WTC11 (cell line): ENCODE measurements around the gene PITPNC1. TPM values are rescaled to one million over a fixed set of nuclear protein-coding genes. Genes with fewer than 3 reads are reported as not detected.

Source experiments
- ATAC-seq: fragments of 200-7000 bp; cut with Tn5 transposase; 2 replicates; pipeline ENCODE4 v1.10.0; 2021; ENCODE audit warnings: mild to moderate bottlenecking, moderate library complexity
- CTCF ChIA-PET: fragments of 300-600 bp; sonication (Branson Sonifier 250); formaldehyde crosslinking; loops from one replicate; lab custom pipeline; 2021; ENCODE audit warnings: antibody characterized with exemption; lab: Charles Lee
- POLR2A ChIA-PET: fragments of 350-600 bp; sonication (Branson Sonifier 250); formaldehyde crosslinking; loops from one replicate; lab custom pipeline; 2021; ENCODE audit warnings: antibody characterized with exemption; lab: Charles Lee
- DNase-seq: peaks from one replicate; pipeline ENCODE4 v3.0.0; 2021; ENCODE audit warnings: low spot score
- H3K27ac Mint-ChIP-seq: 2 replicates; pipeline ENCODE4 v1.8.0; 2021; ENCODE audit warnings: mixed read lengths
- H3K27me3 Mint-ChIP-seq: 2 replicates; pipeline ENCODE4 v1.8.0; 2021; ENCODE audit warnings: low read depth, mild to moderate bottlenecking, moderate library complexity, mixed read lengths
- H3K36me3 Mint-ChIP-seq: 2 replicates; pipeline ENCODE4 v1.8.0; 2021; ENCODE audit warnings: mixed read lengths
- H3K4me1 Mint-ChIP-seq: 2 replicates; pipeline ENCODE4 v1.8.0; 2022; ENCODE audit warnings: mixed read lengths
- H3K4me3 Mint-ChIP-seq: 2 replicates; pipeline ENCODE4 v1.8.0; 2021; ENCODE audit warnings: mild to moderate bottlenecking, moderate library complexity, mixed read lengths
- H3K9me3 Mint-ChIP-seq: 2 replicates; pipeline ENCODE4 v1.8.0; 2021; ENCODE audit warnings: mixed read lengths
- ARID4B ChIP-seq: sonication (generic); formaldehyde crosslinking; IDR thresholded peaks from 2 replicates; pipeline ENCODE4 v1.8.0; 2023; ENCODE audit warnings: missing genetic modification reagents, mild to moderate bottlenecking, borderline replicate concordance
- CBFB ChIP-seq: sonication (generic); formaldehyde crosslinking; IDR thresholded peaks from 2 replicates; pipeline ENCODE4 v1.8.1; 2022; ENCODE audit warnings: mild to moderate bottlenecking, low read depth, missing genetic modification reagents
- E2F1 ChIP-seq: sonication (generic); formaldehyde crosslinking; IDR thresholded peaks from 2 replicates; pipeline ENCODE4 v1.8.0; 2022; ENCODE audit warnings: mild to moderate bottlenecking, missing genetic modification reagents
- E2F4 ChIP-seq: sonication (generic); formaldehyde crosslinking; IDR thresholded peaks from 2 replicates; pipeline ENCODE4 v1.8.1; 2022; ENCODE audit warnings: low read depth, mild to moderate bottlenecking, moderate library complexity, missing genetic modification reagents, borderline replicate concordance
- ELF4 ChIP-seq: sonication (generic); formaldehyde crosslinking; IDR thresholded peaks from 2 replicates; pipeline ENCODE4 v1.8.1; 2022; ENCODE audit warnings: low read depth, mild to moderate bottlenecking, moderate library complexity, missing genetic modification reagents
- FOXK1 ChIP-seq: sonication (generic); formaldehyde crosslinking; IDR thresholded peaks from 2 replicates; pipeline ENCODE4 v1.8.0; 2022; ENCODE audit warnings: mild to moderate bottlenecking, moderate library complexity, missing genetic modification reagents
- HMGXB4 ChIP-seq: sonication (generic); formaldehyde crosslinking; IDR thresholded peaks from 2 replicates; pipeline ENCODE4 v1.8.1; 2023; ENCODE audit warnings: mild to moderate bottlenecking, moderate library complexity, missing genetic modification reagents
- KAT7 ChIP-seq: sonication (generic); formaldehyde crosslinking; IDR thresholded peaks from 2 replicates; pipeline ENCODE4 v1.8.1; 2023; ENCODE audit warnings: missing genetic modification reagents, mild to moderate bottlenecking, borderline replicate concordance
- NFYB ChIP-seq: sonication (generic); formaldehyde crosslinking; conservative IDR thresholded peaks from 2 replicates; pipeline ENCODE4 v1.8.0; 2022; ENCODE audit warnings: low read depth, missing genetic modification reagents
- NR2C2 ChIP-seq: sonication (generic); formaldehyde crosslinking; IDR thresholded peaks from 2 replicates; pipeline ENCODE4 v1.8.0; 2022; ENCODE audit warnings: mild to moderate bottlenecking, missing genetic modification reagents
- NR3C1 ChIP-seq: sonication (generic); formaldehyde crosslinking; conservative IDR thresholded peaks from 2 replicates; pipeline ENCODE4 v1.8.1; 2023; ENCODE audit warnings: low read depth, mild to moderate bottlenecking, missing genetic modification reagents
- RORB ChIP-seq: fragments of 250-450 bp; sonication (Bioruptor Pico); IDR thresholded peaks from 2 replicates; pipeline ENCODE4 v1.9.0; 2021; ENCODE audit warnings: mild to moderate bottlenecking
- SMAD4 ChIP-seq: sonication (generic); formaldehyde crosslinking; IDR thresholded peaks from 2 replicates; pipeline ENCODE4 v1.8.0; 2022; ENCODE audit warnings: mild to moderate bottlenecking, missing genetic modification reagents
- TCF7 ChIP-seq: sonication (generic); formaldehyde crosslinking; IDR thresholded peaks from 2 replicates; pipeline ENCODE4 v1.8.0; 2022; ENCODE audit warnings: mild to moderate bottlenecking, low read depth, missing genetic modification reagents, moderate library complexity
- TP53 ChIP-seq: sonication (generic); formaldehyde crosslinking; IDR thresholded peaks from 2 replicates; pipeline ENCODE4 v1.8.1; 2023; ENCODE audit warnings: mild to moderate bottlenecking, missing genetic modification reagents
- ZNF232 ChIP-seq: sonication (generic); formaldehyde crosslinking; IDR thresholded peaks from 2 replicates; pipeline ENCODE4 v1.8.0; 2022; ENCODE audit warnings: mild to moderate bottlenecking, missing genetic modification reagents
- ZNF263 ChIP-seq: sonication (generic); formaldehyde crosslinking; IDR thresholded peaks from 2 replicates; pipeline ENCODE4 v1.8.1; 2022; ENCODE audit warnings: low read depth, mild to moderate bottlenecking, moderate library complexity, missing genetic modification reagents
- ZSCAN18 ChIP-seq: fragments of 250-450 bp; sonication (Bioruptor Pico); IDR thresholded peaks from 2 replicates; pipeline ENCODE4 v2.1.2; 2022; ENCODE audit warnings: mild to moderate bottlenecking, moderate library complexity
- total RNA-seq: library from RNA; stranded (reverse); gene quantifications from 3 replicates; pipeline ENCODE4 v1.2.3, GENCODE V29; 2021

PITPNC1 gene
- total RNA-seq, 1 experiment from 2014 or later = 39.8 TPM

- H3K27ac Mint-ChIP-seq = peak overlapping the region; percentile 50; the same call in 1 of the 2 replicates
- ATAC-seq (no peak), DNase-seq (no peak)
- POLR2A ChIA-PET = no interaction called here
- no peak overlapping the region for H3K4me3 Mint-ChIP-seq
- peaks cover 4% of the 10 kb centered on the region; the same call in 1 of the 2 replicates for H3K36me3 Mint-ChIP-seq
- peaks cover 34% of the 10 kb centered on the region for H3K4me1 Mint-ChIP-seq
- CTCF ChIA-PET = no interaction called here
- TF ChIP-seq KAT7 (CRISPR knock-in tag) (no peak), NR3C1 (CRISPR knock-in tag) (no peak), FOXK1 (CRISPR knock-in tag) (no peak), NR2C2 (CRISPR knock-in tag) (no peak), ZNF232 (CRISPR knock-in tag) (no peak), ZSCAN18 (CRISPR knock-in tag) (no peak), E2F4 (CRISPR knock-in tag) (no peak), TCF7 (CRISPR knock-in tag) (no peak), TP53 (CRISPR knock-in tag) (no peak), HMGXB4 (no peak), E2F1 (no peak), ARID4B (CRISPR knock-in tag) (no peak), NFYB (CRISPR knock-in tag) (no peak), CBFB (CRISPR knock-in tag) (no peak), ELF4 (CRISPR knock-in tag) (no peak)
- H3K27me3 Mint-ChIP-seq = no peaks in the 10 kb centered on the region
- peaks cover 14% of the 10 kb centered on the region for H3K9me3 Mint-ChIP-seq
Observed at GRCh38 chr17:67499685-67500084, 122.6 kb downstream of the PITPNC1 start.

- Mint-ChIP-seq H3K27me3 (no peaks in the 10 kb centered on the region), H3K27ac (no peak overlapping the region), H3K36me3 (peaks cover 4% of the 10 kb centered on the region; the same call in 1 of the 2 replicates), H3K4me3 (no peak overlapping the region), H3K9me3 (peaks cover 13% of the 10 kb centered on the region), H3K4me1 (peaks cover 40% of the 10 kb centered on the region)
- CTCF ChIA-PET = no interaction called here
- POLR2A ChIA-PET = no interaction called here
- TF ChIP-seq SMAD4 (CRISPR knock-in tag) (no peak), ZNF263 (CRISPR knock-in tag) (no peak), RORB (CRISPR knock-in tag) (no peak)
- DNase-seq (no peak), ATAC-seq (no peak)
Observed at GRCh38 chr17:67500261-67500660, 123.2 kb downstream of the PITPNC1 start.
